Adrenal gland (tissue), 5 donors: ENCODE data around the gene LMCD1.

Source experiments
- CTCF ChIP-seq, 6 experiments: fragments of 450-650 bp in 4 of 6; fragments of 200-600 bp in 2 of 6; sonication (generic) in 1 of 6; IDR thresholded peaks; 1 replicate in 5 of 6; 2 replicates in 1 of 6; pipeline versions ENCODE4 v1.5.1 to v1.8.0; 2016 to 2021; ENCODE audit warnings: antibody characterized with exemption in 6 of 6, mild to moderate bottlenecking in 2 of 6, moderate library complexity in 1 of 6
- POLR2A ChIP-seq, 2 donors: fragments of 450-650 bp; IDR thresholded peaks; one replicate each; pipeline ENCODE4 v1.6.1; 2017; ENCODE audit warnings: antibody characterized with exemption in 2 of 2, mild to moderate bottlenecking in 2 of 2, moderate library complexity in 1 of 2
- donor health status: DM: no; HTN: no; CAD: no.

- TF ChIP-seq CTCF (IDR thresholded peaks at IDR 0.05) (no peak), POLR2A (IDR thresholded peaks at IDR 0.05) (no peak)
Observed at GRCh38 chr3:8619548-8619947, 117.9 kb downstream of the LMCD1 start.
